ENCODE data around the gene AMIGO3. TPM values are rescaled to one million over a fixed set of nuclear protein-coding genes. Genes with fewer than 3 reads are reported as not detected.

Gene AMIGO3
- total RNA-seq, 1 experiment from 2014 or later = 1.0 TPM

DNA sequence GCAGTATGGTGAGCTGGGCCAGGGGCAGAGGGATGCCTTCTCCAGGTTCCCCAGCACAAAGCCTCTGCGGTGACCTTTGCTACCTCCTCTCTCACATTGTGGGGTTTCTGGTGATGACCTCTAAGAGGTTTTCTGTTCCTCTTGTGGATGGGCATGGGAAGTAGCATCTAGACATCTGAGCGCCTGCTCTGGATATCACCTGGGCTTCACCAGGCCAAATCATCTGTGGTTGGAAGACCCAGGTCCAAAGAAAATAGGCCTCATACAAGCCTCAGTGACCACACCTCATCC is 38.3 kb downstream of the AMIGO3 start:
- Histone ChIP-seq H3K9me2 (ENCODE audit: insufficient read depth) (no peaks in the 10 kb centered on the region), H3K27ac (no peak overlapping the region), H3K36me3 (ENCODE audit: low read depth) (no peaks in the 10 kb centered on the region; the same call in 1 of the 2 replicates), H3K4me2 (no peak overlapping the region), H3K79me2 (ENCODE audit: low read depth) (no peaks in the 10 kb centered on the region), H3K27me3 (ENCODE audit: insufficient read depth, low read depth) (no peaks in the 10 kb centered on the region), H3F3A (ENCODE audit: insufficient read depth, low read depth) (no peaks in the 10 kb centered on the region), H2AFZ (no peak overlapping the region), H3K9me3 (ENCODE audit: insufficient read depth, low read depth) (no peaks in the 10 kb centered on the region), H4K20me1 (ENCODE audit: insufficient read depth) (no peaks in the 10 kb centered on the region), H3K4me1 (replicated peaks; ENCODE audit: insufficient read depth) (no peaks in the 10 kb centered on the region), H3K4me3 (no peak overlapping the region)
- CTCF ChIA-PET = no interaction called here
- DNase-seq = no peak
- no TSS peak for BruUV-seq (replicated peaks)
- POLR2A ChIA-PET (ENCODE audit: unreplicated experiment) = no interaction called here
- intact Hi-C loops (cut with micrococcal nuclease; ENCODE audit: unreplicated experiment) = no loop called here
- TF ChIP-seq CTCF (conservative IDR thresholded peaks at IDR 0.05) = no peak
- TF ChIP-seq EZH2 (IDR thresholded peaks at IDR 0.05; ENCODE audit: low read depth) = no peak

DNA sequence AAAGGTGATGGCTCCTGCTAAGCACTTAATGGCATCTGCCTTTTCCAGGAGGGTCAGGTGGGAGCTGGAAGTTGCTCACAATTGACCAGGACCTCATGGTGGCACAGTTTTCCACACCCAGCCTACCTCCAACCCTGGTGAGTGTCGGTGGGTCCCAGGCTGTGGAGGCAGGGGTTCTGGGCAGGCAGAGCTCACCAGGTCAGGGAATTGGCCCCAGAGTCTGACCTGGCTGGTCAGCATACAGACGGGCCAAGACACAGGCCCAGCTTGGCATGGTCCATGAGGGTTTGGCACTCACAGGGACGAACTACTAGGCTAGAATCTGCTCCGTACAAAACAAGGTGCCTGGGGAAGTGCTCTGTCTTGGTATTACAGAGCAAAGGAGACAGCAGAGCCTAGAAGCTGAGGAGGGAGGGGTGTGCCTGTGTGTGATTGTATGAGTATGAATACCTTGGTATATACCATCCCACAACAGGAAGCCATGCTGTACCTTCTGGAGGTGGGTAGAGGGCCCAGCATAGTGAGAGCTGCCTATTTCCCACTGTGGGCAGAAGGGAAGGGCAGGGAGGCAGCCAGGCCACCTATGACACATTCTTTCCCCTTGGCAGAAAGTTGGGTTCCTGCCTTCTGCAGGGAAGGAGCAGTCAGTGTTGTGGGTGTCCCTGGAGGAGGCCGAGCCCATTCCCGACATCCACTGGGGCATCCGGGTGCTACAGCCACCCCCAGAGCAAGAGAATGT is 38.8 kb downstream of the AMIGO3 start:
- Histone ChIP-seq H3K27ac (no peak overlapping the region), H4K20me1 (ENCODE audit: insufficient read depth) (no peaks in the 10 kb centered on the region), H2AFZ (no peak overlapping the region), H3K4me1 (replicated peaks; ENCODE audit: insufficient read depth) (no peaks in the 10 kb centered on the region), H3F3A (ENCODE audit: insufficient read depth, low read depth) (no peaks in the 10 kb centered on the region), H3K79me2 (ENCODE audit: low read depth) (peaks cover under 1% of the 10 kb centered on the region; the same call in 1 of the 2 replicates), H3K9me2 (ENCODE audit: insufficient read depth) (no peaks in the 10 kb centered on the region), H3K36me3 (ENCODE audit: low read depth) (no peaks in the 10 kb centered on the region; the same call in 1 of the 2 replicates), H3K9me3 (ENCODE audit: insufficient read depth, low read depth) (no peaks in the 10 kb centered on the region), H3K4me2 (no peak overlapping the region), H3K4me3 (no peak overlapping the region), H3K27me3 (ENCODE audit: insufficient read depth, low read depth) (no peaks in the 10 kb centered on the region)
- ChIA-PET CTCF (no interaction called here), POLR2A (ENCODE audit: unreplicated experiment) (no interaction called here)
- no TSS peak for BruUV-seq (replicated peaks)
- intact Hi-C loops (cut with micrococcal nuclease; ENCODE audit: unreplicated experiment) = no loop called here
- TF ChIP-seq CTCF (conservative IDR thresholded peaks at IDR 0.05) = no peak
- DNase-seq = no peak

DNA sequence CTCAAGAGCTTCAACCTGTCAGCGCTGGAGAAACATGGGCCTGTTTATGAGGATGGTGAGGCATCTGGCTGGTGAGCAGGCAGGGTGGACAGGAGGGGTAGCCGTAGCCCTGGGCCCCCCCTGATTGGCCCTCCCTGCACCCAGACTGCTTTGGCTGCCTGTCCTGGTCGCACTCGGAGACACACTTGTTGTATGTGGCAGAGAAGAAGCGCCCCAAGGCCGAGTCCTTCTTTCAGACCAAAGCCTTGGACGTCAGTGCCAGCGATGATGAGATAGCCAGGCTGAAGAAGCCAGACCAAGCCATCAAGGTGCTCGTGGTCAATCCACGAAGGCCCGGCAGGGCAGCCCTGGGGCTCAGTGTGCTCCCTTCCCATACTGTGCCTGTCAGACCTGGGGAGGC is 43.6 kb downstream of the AMIGO3 start:
- Histone ChIP-seq H3K4me1 (replicated peaks; ENCODE audit: insufficient read depth) (peaks cover 14% of the 10 kb centered on the region), H3K4me2 (no peak overlapping the region), H3K27ac (no peak overlapping the region), H2AFZ (no peak overlapping the region), H3K4me3 (no peak overlapping the region), H3K9me2 (ENCODE audit: insufficient read depth) (no peaks in the 10 kb centered on the region), H3K79me2 (ENCODE audit: low read depth) (peaks cover 21% of the 10 kb centered on the region; the same call in 1 of the 2 replicates), H4K20me1 (ENCODE audit: insufficient read depth) (peaks cover 6% of the 10 kb centered on the region; the same call in 1 of the 2 replicates), H3F3A (ENCODE audit: insufficient read depth, low read depth) (peaks cover 8% of the 10 kb centered on the region; the same call in 1 of the 2 replicates), H3K9me3 (ENCODE audit: insufficient read depth, low read depth) (no peaks in the 10 kb centered on the region), H3K36me3 (ENCODE audit: low read depth) (no peaks in the 10 kb centered on the region; the same call in 1 of the 2 replicates), H3K27me3 (ENCODE audit: insufficient read depth, low read depth) (no peaks in the 10 kb centered on the region)
- ChIA-PET POLR2A (ENCODE audit: unreplicated experiment) (no interaction called here), CTCF (interaction anchor here (0.6 kb wide), 1 partner anchor 505 kb away, joined by 3 read pairs; no protein-coding TSS in a partner anchor)
- DNase-seq = no peak
- BruUV-seq (replicated peaks) = TSS peak; percentile 15
- TF ChIP-seq CTCF (conservative IDR thresholded peaks at IDR 0.05) (no peak), EZH2 (IDR thresholded peaks at IDR 0.05; ENCODE audit: low read depth) (no peak)
- intact Hi-C loops (cut with micrococcal nuclease; ENCODE audit: unreplicated experiment) = no loop called here
